Measurements from ENCODE around the gene SARNP.

- TF ChIP-seq POLR2AphosphoS5 (IDR thresholded peaks at IDR 0.05; ENCODE audit: low read depth, low read length) (no peak), POLR2A (IDR thresholded peaks at IDR 0.05; ENCODE audit: low read depth, low read length) (no peak)
Observed at GRCh38 chr12:55815473-55815872, 2.1 kb downstream of the SARNP start.
